Measurements from ENCODE around the gene TMEM9B.

GRCh38 chr11:9001736-9002135 lies 37.5 kb upstream of the TMEM9B start:
- TF ChIP-seq, protein P1, sequence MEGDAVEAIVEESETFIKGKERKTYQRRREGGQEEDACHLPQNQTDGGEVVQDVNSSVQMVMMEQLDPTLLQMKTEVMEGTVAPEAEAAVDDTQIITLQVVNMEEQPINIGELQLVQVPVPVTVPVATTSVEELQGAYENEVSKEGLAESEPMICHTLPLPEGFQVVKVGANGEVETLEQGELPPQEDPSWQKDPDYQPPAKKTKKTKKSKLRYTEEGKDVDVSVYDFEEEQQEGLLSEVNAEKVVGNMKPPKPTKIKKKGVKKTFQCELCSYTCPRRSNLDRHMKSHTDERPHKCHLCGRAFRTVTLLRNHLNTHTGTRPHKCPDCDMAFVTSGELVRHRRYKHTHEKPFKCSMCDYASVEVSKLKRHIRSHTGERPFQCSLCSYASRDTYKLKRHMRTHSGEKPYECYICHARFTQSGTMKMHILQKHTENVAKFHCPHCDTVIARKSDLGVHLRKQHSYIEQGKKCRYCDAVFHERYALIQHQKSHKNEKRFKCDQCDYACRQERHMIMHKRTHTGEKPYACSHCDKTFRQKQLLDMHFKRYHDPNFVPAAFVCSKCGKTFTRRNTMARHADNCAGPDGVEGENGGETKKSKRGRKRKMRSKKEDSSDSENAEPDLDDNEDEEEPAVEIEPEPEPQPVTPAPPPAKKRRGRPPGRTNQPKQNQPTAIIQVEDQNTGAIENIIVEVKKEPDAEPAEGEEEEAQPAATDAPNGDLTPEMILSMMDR (IDR thresholded peaks at IDR 0.05; ENCODE audit: insufficient read depth, low read length): no peak
- no peak for TF ChIP-seq POLR2AphosphoS5 (IDR thresholded peaks at IDR 0.05; ENCODE audit: low read depth)

Data from HL-60 (cell line).